GM23338 (cell line): ENCODE results near the gene SMURF1. TPM values are rescaled to one million over a fixed set of nuclear protein-coding genes. Genes with fewer than 3 reads are reported as not detected.
"Not testable (repeated sequence)": the region's sequence is repeated elsewhere in the genome, so short reads cannot be mapped to it uniquely, and the experiment has no call there.

ENCODE experiments used
- ATAC-seq: fragments of 200-7000 bp; cut with Tn5 transposase; 3 replicates; pipeline ENCODE4 v1.9.1; 2020
- DNase-seq: peaks from one replicate; pipeline ENCODE4 v3.0.0-alpha.2; 2015; ENCODE audit warnings: low spot score
- H2AFZ ChIP-seq: fragments of 200-600 bp; sonication (generic); 2 replicates; pipeline ENCODE4 v1.8.0; 2016; ENCODE audit warnings: antibody characterized with exemption, mild to moderate bottlenecking, moderate library complexity
- H3F3A ChIP-seq: fragments of 200-600 bp; sonication (generic); replicated peaks from 2 replicates; pipeline ENCODE4 v1.8.0; 2017; ENCODE audit warnings: antibody characterized with exemption, mixed run types, low read depth
- H3K27ac ChIP-seq: fragments of 200-600 bp; sonication (generic); 2 replicates; pipeline ENCODE4 v1.6.1; 2016; ENCODE audit warnings: low read depth
- H3K27me3 ChIP-seq: fragments of 200-600 bp; sonication (generic); 2 replicates; pipeline ENCODE4 v1.8.0; 2016; ENCODE audit warnings: mild to moderate bottlenecking, mixed run types, moderate library complexity; ENCODE audit not compliant: insufficient read depth
- H3K36me3 ChIP-seq: fragments of 200-600 bp; sonication (generic); 2 replicates; pipeline ENCODE4 v1.8.0; 2016; ENCODE audit warnings: mild to moderate bottlenecking; ENCODE audit not compliant: insufficient read depth
- H3K4me1 ChIP-seq: fragments of 200-600 bp; sonication (generic); 2 replicates; pipeline ENCODE4 v1.8.0; 2016; ENCODE audit warnings: mild to moderate bottlenecking, moderate library complexity; ENCODE audit not compliant: insufficient read depth
- H3K4me2 ChIP-seq: fragments of 200-600 bp; sonication (generic); 2 replicates; pipeline ENCODE4 v1.7.1; 2017; ENCODE audit warnings: mixed run types
- H3K4me3 ChIP-seq: fragments of 200-600 bp; sonication (generic); 2 replicates; pipeline ENCODE4 v1.6.1; 2016; ENCODE audit warnings: mixed run types
- H3K79me2 ChIP-seq: fragments of 200-600 bp; sonication (generic); replicated peaks from 2 replicates; pipeline ENCODE4 v1.8.0; 2017; ENCODE audit warnings: mild to moderate bottlenecking; ENCODE audit not compliant: insufficient read depth
- H3K9me2 ChIP-seq: fragments of 200-600 bp; sonication (generic); 2 replicates; pipeline ENCODE4 v1.8.0; 2017; ENCODE audit not compliant: insufficient read depth
- H4K20me1 ChIP-seq: fragments of 200-600 bp; sonication (generic); replicated peaks from 2 replicates; pipeline ENCODE4 v1.8.0; 2017; ENCODE audit warnings: mild to moderate bottlenecking; ENCODE audit not compliant: insufficient read depth
- H3K27ac Mint-ChIP-seq: 2 replicates; pipeline ENCODE4 v1.8.0; 2020; ENCODE audit warnings: inconsistent platforms, mild to moderate bottlenecking, moderate library complexity, mixed read lengths
- H3K27me3 Mint-ChIP-seq: 3 replicates; pipeline ENCODE4 v1.8.0; 2022; ENCODE audit warnings: low read depth, mild to moderate bottlenecking, moderate library complexity, mixed read lengths, inconsistent platforms; ENCODE audit not compliant: insufficient read depth, poor library complexity
- H3K36me3 Mint-ChIP-seq: 3 replicates; pipeline ENCODE4 v1.8.0; 2021; ENCODE audit warnings: low read depth, mild to moderate bottlenecking, inconsistent platforms, moderate library complexity, mixed read lengths
- H3K4me1 Mint-ChIP-seq: 3 replicates; pipeline ENCODE4 v1.8.0; 2020; ENCODE audit warnings: mild to moderate bottlenecking, inconsistent platforms, mixed read lengths
- H3K4me3 Mint-ChIP-seq: 3 replicates; pipeline ENCODE4 v1.8.0; 2021; ENCODE audit warnings: moderate library complexity, mild to moderate bottlenecking, inconsistent platforms, mixed read lengths
- H3K9me3 Mint-ChIP-seq: 3 replicates; pipeline ENCODE4 v1.8.0; 2020; ENCODE audit warnings: moderate library complexity, mild to moderate bottlenecking, inconsistent platforms, mixed read lengths
- CREB1 ChIP-seq: fragments of 250-450 bp; sonication (Bioruptor Pico); IDR thresholded peaks from 2 replicates; pipeline ENCODE4 v1.5.0; 2020; ENCODE audit warnings: low read depth, mild to moderate bottlenecking, moderate library complexity
- CTCF ChIP-seq, 2 experiments: fragments of 200-600 bp in 1 of 2; sonication (generic) in 1 of 2; conservative IDR thresholded peaks; 2 replicates each; pipeline versions ENCODE4 v1.5.1 to v1.6.1; 2016 to 2017; ENCODE audit warnings: antibody characterized with exemption in 2 of 2, low read depth in 2 of 2, mild to moderate bottlenecking in 2 of 2, moderate library complexity in 1 of 2
- ETS1 ChIP-seq: IDR thresholded peaks from 2 replicates; pipeline ENCODE4 v1.6.1; 2016; ENCODE audit warnings: antibody characterized with exemption
- EZH2 ChIP-seq: fragments of 200-600 bp; sonication (generic); IDR thresholded peaks from one replicate; pipeline ENCODE4 v1.8.0; 2017; ENCODE audit warnings: antibody characterized with exemption, mild to moderate bottlenecking, low read depth; ENCODE audit not compliant: unreplicated experiment
- EZH2phosphoT487 ChIP-seq: fragments of 200-600 bp; sonication (generic); IDR thresholded peaks from one replicate; pipeline ENCODE4 v1.8.1; 2018; ENCODE audit warnings: antibody characterized with exemption; ENCODE audit not compliant: unreplicated experiment
- JUNB ChIP-seq: IDR thresholded peaks from one replicate; pipeline ENCODE4 v1.6.1; 2016; ENCODE audit warnings: antibody characterized with exemption; ENCODE audit not compliant: unreplicated experiment
- POLR2AphosphoS5 ChIP-seq: IDR thresholded peaks from 2 replicates; pipeline ENCODE4 v1.6.1; 2016; ENCODE audit warnings: antibody characterized with exemption, low read depth
- REST ChIP-seq: IDR thresholded peaks from one replicate; pipeline ENCODE4 v1.6.1; 2018; ENCODE audit warnings: antibody characterized with exemption; ENCODE audit not compliant: unreplicated experiment
- STAT1 ChIP-seq: IDR thresholded peaks from one replicate; pipeline ENCODE4 v1.6.1; 2016; ENCODE audit warnings: antibody characterized with exemption; ENCODE audit not compliant: unreplicated experiment
- ZNF114 ChIP-seq: fragments of 250-450 bp; sonication (Bioruptor Pico); IDR thresholded peaks from 2 replicates; pipeline ENCODE4 v1.5.0; 2020; ENCODE audit warnings: mild to moderate bottlenecking, moderate library complexity
- ZNF331 ChIP-seq: fragments of 250-450 bp; sonication (Bioruptor Pico); IDR thresholded peaks from 2 replicates; pipeline ENCODE4 v1.5.0; 2020; ENCODE audit warnings: low read depth, mild to moderate bottlenecking, moderate library complexity
- polyA plus RNA-seq: library from polyadenylated mRNA; unstranded; fragments of >200 nt; fragmentation: Nextera tagmentation; extraction: Ambion mirVana; gene quantifications from 2 replicates; pipeline ENCODE4 v1.2.1, GENCODE V29; 2016
- total RNA-seq: library from RNA; depleted of rRNA; stranded (reverse); fragments of >200 nt; shearing (Covaris generic); gene quantifications from 2 replicates; pipeline ENCODE4 v1.2.3, GENCODE V29; 2014

SMURF1 gene
- total and polyA plus RNA-seq, 2 experiments from 2014 or later, result 5.8 to 23.9 TPM

- no peak for TF ChIP-seq EZH2
- TF ChIP-seq REST, result no peak
- no peak for TF ChIP-seq ZNF114
- TF ChIP-seq JUNB, result no peak
- TF ChIP-seq ZNF331 (CRISPR knock-in tag), result no peak
- no peak for TF ChIP-seq EZH2phosphoT487
Observed at GRCh38 chr7:99102809-99103690, 40.9 kb downstream of the SMURF1 start (continued).

- H3K9me3 Mint-ChIP-seq, result no peaks in the 10 kb centered on the region
- no peak for DNase-seq
- Histone ChIP-seq H3K79me2 (peaks cover 95% of the 10 kb centered on the region), H2AFZ (no peak overlapping the region), H3K9me2 (no peaks in the 10 kb centered on the region), H3K4me2 (no peak overlapping the region), H3F3A (no peaks in the 10 kb centered on the region), H3K36me3 (no peaks in the 10 kb centered on the region), H3K27ac (no peak overlapping the region), H3K27me3 (no peaks in the 10 kb centered on the region), H4K20me1 (peaks cover 11% of the 10 kb centered on the region; the same call in 1 of the 2 replicates), H3K4me1 (peaks cover 35% of the 10 kb centered on the region), H3K4me3 (no peak overlapping the region)
- no peak for ATAC-seq
- 0 out of 3 replicates have a peak, but pooled peaks cover 4% of the 10 kb centered on the region for H3K36me3 Mint-ChIP-seq
- no peak for TF ChIP-seq CTCF (conservative IDR thresholded peaks at IDR 0.05; ENCODE audit: low read depth in 2 of 2)
- TF ChIP-seq ETS1, result no peak
- no peak for TF ChIP-seq CREB1 (CRISPR knock-in tag)
- TF ChIP-seq ZNF114, result no peak
- no peak for TF ChIP-seq STAT1
- no peak for TF ChIP-seq EZH2
- no peak for TF ChIP-seq POLR2AphosphoS5
- no peak for TF ChIP-seq ZNF331 (CRISPR knock-in tag)
- TF ChIP-seq JUNB, result no peak
- peaks cover 1% of the 10 kb centered on the region for H3K27me3 Mint-ChIP-seq
- peaks cover 35% of the 10 kb centered on the region for H3K4me1 Mint-ChIP-seq
- no peak overlapping the region for H3K4me3 Mint-ChIP-seq
- no peak overlapping the region for H3K27ac Mint-ChIP-seq
Observed at GRCh38 chr7:99102361-99102760, 41.5 kb downstream of the SMURF1 start.

GRCh38 chr7:99101516-99101915 lies 42.4 kb downstream of the SMURF1 start:
- H3K27ac Mint-ChIP-seq, H3K9me3 Mint-ChIP-seq, H3K27me3 Mint-ChIP-seq, H2AFZ ChIP-seq, H3K4me3 ChIP-seq, H3K9me2 ChIP-seq, H3F3A ChIP-seq, H3K4me2 ChIP-seq, H3K27ac ChIP-seq, ATAC-seq, H3K4me3 Mint-ChIP-seq, H3K27me3 ChIP-seq, H3K36me3 ChIP-seq, H3K36me3 Mint-ChIP-seq, DNase-seq: not testable (repeated sequence)
- peaks cover 37% of the 10 kb centered on the region for H3K4me1 Mint-ChIP-seq
- Histone ChIP-seq H4K20me1 (peaks cover 11% of the 10 kb centered on the region; the same call in 1 of the 2 replicates), H3K79me2 (peaks cover 95% of the 10 kb centered on the region), H3K4me1 (peaks cover 34% of the 10 kb centered on the region)
